Measurements from ENCODE around the gene RCAN1.
"Not testable (repeated sequence)": the region's sequence is repeated elsewhere in the genome, so short reads cannot be mapped to it uniquely, and the experiment has no call there.

RCAN1 gene

DNA sequence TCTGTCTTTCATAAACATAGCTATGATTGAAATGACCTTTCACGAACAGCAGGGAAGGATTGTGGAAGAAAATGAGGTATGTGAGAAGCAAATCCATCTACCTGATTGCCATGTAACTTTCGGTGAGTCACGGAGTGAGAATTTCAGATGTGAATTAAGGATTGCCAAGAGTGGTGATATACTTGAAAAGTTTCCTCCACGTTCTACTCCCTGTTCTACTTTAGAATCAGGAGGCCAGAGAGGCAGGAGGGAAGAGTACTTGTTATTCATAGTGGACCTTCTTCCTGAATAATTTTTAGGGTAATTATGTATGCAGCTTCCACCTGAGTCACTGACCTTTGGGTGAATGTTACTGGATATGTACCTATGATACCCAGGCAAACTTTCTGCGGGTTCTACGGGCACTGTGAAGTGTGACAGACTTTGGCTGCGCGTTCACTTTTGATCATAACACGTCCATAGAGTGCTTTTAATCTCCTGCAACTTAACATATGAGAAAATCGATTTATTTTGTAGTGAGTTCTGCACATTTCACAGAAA lies 100.3 kb downstream of the RCAN1 start:
- DNase-seq (ENCODE audit: low spot score): no peak

- DNase-seq (ENCODE audit: low spot score): no peak
Measured at GRCh38 chr21:34513129-34513675, 101.7 kb downstream of the RCAN1 start.

DNA sequence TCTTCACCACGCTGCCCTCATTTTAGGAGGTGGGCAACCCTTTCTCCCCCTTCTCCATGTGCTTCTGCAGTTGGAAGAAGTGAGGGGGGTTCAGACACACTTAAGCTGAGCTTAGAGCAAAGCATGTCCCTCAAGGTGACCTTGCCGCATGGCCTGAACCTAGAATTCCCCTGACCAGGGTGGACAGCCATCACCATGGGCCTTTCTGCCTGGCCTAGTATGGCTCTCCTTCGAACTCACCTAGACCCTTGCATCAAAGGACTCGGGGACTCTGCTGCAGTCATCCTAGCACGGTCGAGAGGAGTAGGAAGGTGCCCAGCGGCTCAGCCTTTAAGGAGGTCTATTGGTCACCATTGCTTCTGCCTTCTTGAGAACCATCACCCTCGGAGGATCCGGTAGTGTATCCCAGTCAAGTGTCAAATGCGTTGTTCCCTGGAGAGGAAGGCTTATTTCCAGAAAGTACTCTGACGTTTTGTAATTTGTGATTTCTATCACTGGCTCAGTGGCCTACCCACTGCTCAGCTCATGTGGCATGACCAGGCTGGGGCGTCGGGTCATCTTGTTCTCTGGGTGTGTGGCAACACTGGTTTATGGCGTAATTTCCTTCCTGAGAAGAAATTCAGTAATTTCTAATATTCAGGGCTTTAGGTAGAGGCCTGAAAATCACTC lies 103.0 kb downstream of the RCAN1 start, which contains the start of gene KCNE1:
TSS of gene KCNE1 (minus strand) at position 424 of the 669 bp plus-strand sequence. CDS start 62,576 bp downstream, outside the sequence.
- no peak for DNase-seq (ENCODE audit: low spot score)

DNA sequence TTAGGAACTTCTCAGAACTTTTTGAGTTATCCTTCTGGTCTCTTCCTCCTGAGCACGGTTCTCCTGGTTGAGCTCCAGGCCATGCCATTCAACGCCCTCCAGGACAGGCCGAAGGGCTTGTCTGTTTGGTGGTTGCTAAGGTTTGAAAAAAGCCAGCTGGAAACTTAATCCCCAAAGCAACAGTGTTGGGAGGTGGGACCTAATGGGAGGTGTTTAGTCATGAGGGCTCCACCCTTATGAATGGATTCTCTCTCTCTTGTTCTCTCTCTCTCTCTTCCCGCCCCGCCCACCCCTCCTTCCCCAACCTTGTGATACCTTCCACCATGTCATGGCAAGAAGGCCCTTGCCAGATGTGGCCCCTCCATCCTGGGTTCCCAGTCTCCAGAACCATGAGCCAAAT lies 103.7 kb downstream of the RCAN1 start:
- no peak for DNase-seq (ENCODE audit: low spot score)

DNA sequence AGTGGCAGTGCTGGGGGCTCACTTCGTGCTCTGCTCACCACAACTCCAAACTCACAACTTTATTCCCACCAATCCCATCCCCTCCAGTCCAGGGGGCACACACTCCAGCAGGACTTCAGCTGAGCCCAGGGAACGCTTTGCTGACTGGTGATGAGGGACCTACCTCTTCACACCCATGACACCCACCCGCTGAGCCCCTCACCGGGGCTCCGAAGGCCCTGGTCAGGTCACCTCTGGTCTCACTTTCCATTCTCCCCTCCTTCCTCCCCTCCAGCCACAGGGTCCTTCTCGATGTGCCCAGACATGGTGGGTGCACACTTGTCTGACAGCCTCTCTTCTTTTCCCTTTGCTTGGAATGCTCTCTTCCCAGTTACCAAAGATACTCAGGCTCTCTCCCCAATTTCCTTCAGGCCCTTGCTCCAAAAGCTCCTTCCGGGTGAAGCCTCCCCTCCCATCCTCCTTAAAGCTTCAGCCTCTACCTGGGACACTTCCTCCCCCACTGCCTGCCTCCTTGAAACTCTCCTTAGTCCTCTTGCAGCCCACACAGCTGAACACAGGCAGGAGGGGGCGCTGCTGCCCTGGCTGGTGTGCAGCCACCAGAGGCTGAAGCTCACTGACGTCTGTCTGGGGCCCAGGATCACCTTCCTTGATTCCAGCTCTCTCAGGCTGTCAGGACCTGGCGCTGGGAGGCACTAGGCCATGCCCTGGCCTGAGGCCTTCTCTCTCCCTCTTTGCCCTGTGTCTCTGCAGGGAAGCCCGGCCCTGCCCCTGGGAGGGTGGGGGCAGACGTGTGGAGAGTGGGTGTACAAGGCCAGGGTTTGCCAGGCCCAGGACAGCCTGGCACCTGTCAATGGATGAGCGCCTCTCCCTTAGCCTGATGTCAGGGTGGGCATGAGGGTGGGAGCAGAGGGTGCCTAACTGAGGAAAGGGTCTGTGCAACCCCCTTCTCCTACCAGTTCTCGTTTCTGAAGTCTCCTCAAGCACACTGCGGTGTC lies 104.5 kb downstream of the RCAN1 start:
- peak; percentile 60 for DNase-seq (ENCODE audit: low spot score)

GRCh38 chr21:34509151-34509550 lies 105.8 kb downstream of the RCAN1 start:
- DNase-seq (ENCODE audit: low spot score): no peak

- DNase-seq (ENCODE audit: low spot score): no peak
Measured at GRCh38 chr21:34504595-34504994, 110.3 kb downstream of the RCAN1 start.

DNA sequence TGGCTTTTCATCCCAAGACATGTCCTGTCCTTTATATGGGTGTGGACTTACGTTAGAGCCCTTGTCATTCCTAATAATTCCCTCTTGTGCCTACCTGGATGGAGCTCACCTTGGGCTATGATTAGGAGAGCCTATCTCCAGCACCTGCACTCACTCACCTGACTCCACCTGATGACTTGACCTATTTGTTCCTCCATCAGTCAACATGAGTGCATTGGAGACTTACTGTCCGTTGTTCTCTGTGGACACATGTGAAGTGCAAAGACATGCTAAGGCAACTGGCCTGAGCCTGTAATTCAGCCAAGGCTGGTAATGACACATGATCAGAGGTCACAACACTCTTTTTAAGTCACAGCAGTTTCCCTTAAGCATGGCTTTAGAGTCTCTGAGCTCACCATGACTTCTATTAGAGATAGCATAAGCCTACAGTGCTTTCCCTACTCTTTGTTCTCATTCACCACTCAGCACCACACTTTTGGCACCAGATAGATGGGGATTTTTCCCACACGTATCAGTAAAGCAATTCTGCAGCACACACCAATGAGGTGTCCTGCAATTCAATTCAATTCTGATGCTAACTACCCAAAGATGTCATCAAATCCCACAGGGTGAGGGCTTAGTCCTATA lies 112.3 kb downstream of the RCAN1 start:
- no peak for DNase-seq (ENCODE audit: low spot score)

DNA sequence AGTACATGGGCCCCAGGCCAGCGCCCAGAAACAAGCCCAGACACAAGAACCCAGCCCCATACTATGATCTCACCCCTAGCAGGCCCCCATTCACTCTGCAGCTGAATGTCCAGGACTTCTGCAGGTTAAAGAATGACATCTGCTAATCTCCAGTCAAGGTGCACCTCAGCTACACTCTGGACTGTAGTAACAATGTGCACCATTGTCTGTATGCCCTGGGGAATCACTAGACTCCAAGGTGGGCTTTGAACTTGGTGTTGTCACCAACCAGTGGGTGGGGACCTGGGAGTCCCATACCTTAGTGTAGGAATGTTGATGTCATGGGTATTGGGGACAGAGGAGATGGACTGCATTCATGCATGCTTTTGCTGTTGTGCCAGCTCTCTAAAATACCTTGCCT lies 113.2 kb downstream of the RCAN1 start:
- no peak for DNase-seq (ENCODE audit: low spot score)

GRCh38 chr21:34500191-34500590 lies 114.7 kb downstream of the RCAN1 start:
- no peak for DNase-seq (ENCODE audit: low spot score)

DNA sequence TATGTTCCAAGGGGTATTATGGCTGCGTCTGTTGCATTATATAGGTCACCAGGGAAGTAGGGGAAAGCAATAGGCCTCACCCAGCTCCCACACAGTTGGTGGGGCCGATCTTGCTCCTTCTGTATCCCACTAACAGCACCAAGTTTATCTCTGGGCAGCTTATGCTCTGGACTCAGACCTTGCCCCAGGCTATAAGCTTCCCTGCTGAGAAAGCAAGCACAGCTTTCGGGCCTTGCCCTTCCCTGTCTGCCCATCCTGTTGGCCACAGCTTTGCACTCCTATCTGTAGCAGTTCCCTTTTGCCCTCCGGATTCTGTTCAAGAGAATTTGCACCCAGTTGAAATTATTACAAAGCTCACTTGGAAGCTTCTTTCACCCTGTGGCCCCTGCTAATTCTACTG lies 115.8 kb downstream of the RCAN1 start:
- DNase-seq (ENCODE audit: low spot score): no peak

GRCh38 chr21:34498623-34499022 lies 116.3 kb downstream of the RCAN1 start:
- no peak for DNase-seq (ENCODE audit: low spot score)

DNA sequence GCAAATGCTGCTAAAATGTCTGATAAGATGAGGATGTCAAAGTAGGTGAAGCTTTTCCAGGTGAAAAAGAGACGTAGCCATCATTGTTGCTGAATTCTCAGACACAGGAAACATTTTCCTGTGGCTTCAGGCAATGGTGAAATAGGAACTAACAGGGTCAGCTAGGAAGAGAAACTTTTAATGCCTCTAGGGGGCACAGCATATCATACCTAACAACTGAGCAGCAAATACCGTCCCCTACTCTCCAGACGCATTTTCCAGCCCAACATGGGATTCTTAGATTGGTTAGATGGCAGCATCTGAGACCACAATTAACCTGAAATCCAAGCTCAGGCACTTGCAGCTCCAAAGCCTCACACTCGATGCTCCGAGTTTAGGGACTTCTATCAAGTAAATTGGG lies 131.1 kb downstream of the RCAN1 start:
- not testable (repeated sequence) for DNase-seq (ENCODE audit: low spot score)

DNA sequence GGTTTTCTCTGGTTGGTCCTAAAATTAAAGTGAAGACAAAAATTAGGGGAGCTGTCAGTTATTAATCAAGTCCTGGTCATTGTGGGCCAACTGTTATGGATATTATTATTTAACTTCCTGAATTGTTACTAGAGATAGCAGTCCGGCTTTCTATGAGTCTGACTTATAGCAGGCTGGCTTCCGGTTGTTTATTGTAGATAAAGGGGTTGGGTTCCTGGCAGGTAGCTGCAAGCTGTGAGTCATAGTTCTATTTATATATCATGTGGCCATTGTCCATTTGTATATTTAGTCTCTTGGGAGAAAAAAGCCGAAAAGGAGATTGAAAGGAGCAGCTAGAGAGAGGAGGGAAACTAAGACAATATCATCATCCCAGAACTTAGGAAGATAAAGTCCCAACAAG lies 131.5 kb downstream of the RCAN1 start:
- DNase-seq (ENCODE audit: low spot score): not testable (repeated sequence)

- not testable (repeated sequence) for DNase-seq (ENCODE audit: low spot score)
Measured at GRCh38 chr21:34467333-34467732, 147.6 kb downstream of the RCAN1 start.

All from pons (tissue), 1 donor.